Measurements from ENCODE around the gene KAZN. TPM values are rescaled to one million over a fixed set of nuclear protein-coding genes. Genes with fewer than 3 reads are reported as not detected.

Gene KAZN
- total and polyA plus RNA-seq, 2 of the 8 experiments (the other 6 are each of a cell fraction or from before 2014, with no cell fraction given) = 3.7 to 11.8 TPM

DNA sequence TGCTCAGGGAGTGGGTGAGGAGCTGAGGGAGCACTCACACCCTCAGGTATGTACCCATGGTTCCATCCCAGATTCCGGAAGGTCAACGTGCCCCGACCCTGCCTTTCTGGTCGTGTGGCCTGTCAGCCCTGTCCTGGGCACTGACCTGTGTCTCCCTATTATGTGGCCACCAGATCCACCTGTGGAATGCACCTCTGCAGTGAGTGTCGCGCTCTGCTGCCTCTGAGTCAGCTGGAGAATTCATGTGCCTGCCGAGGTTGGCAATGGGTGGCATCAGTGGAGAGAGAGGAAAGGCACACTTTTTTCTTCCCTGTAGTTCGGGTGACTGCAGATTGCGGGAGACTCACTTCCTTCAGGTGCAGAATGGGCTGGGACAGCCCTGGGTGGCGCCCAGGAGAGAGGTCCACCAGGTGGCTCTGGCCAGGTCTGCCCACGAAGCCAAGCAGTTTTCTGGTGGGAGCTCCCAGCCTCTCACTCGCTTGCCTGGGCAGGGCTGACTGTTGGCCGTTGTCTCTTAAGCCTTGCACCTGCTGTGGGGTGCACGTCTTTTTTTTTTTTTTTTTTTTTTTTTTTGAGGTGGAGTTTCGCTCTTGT lies 378.9 kb downstream of the KAZN start:
- H3K14ac ChIP-seq (ENCODE audit: insufficient read length) = no peak overlapping the region
- no peak overlapping the region for H2AK5ac ChIP-seq (ENCODE audit: low read depth, low read length)
- no peak overlapping the region for H3K18ac ChIP-seq (ENCODE audit: extremely low read depth, low read length)
- H4K91ac ChIP-seq (replicated peaks; ENCODE audit: insufficient read length, low read length) = no peak overlapping the region
- peaks cover 0 to 4% of the 10 kb centered on the region in 2 experiments; a peak in 1 of 4 replicates for H3K9me3 ChIP-seq (ENCODE audit: insufficient read depth in 2 of 2, low read depth in 1 of 2, low read length in 1 of 2)
- no peak for DNase-seq (ENCODE audit: low read depth in 1 of 2, low spot score in 2 of 2)
- H3K4me3 ChIP-seq (ENCODE audit: extremely low read depth in 1 of 4, insufficient read depth in 2 of 4, low read depth in 3 of 4, low read length in 4 of 4) = no peak overlapping the region
- H2BK12ac ChIP-seq (ENCODE audit: low read depth, low read length) = peak overlapping the region; percentile 12; the same call in 1 of the 2 replicates
- FAIRE-seq = no peak
- 94% methylated on average over 12 of the region's 15 CpGs; no CpG with 5 or more reads in 1 of the 2 experiments for WGBS, 2 experiments (ENCODE audit: extremely low coverage in 1 of 2, insufficient coverage in 1 of 2, insufficient read length in 1 of 2, insufficient replicate concordance in 2 of 2, low coverage in 1 of 2, low lambda C conversion rate in 2 of 2, missing lambda C conversion rate in 1 of 2)
- peaks cover 0 to 1% of the 10 kb centered on the region in 2 experiments for H4K20me1 ChIP-seq (replicated peaks in 1 of 2; ENCODE audit: control insufficient read depth in 1 of 2, insufficient read depth in 2 of 2, low read length in 2 of 2)
- H4K8ac ChIP-seq (ENCODE audit: extremely low read depth, insufficient read depth, low read length) = no peak overlapping the region
- no peak overlapping the region for H4K5ac ChIP-seq (ENCODE audit: insufficient read length, low read depth, low read length)
- no peak overlapping the region for H3K9ac ChIP-seq (replicated peaks in 1 of 4; ENCODE audit: extremely low read depth in 1 of 4, low read depth in 3 of 4, low read length in 3 of 4)
- H3K27me3 ChIP-seq (replicated peaks in 1 of 4; ENCODE audit: control insufficient read depth in 3 of 4, extremely low read depth in 1 of 4, insufficient read depth in 3 of 4, low read length in 3 of 4) = no peaks in the 10 kb centered on the region
- no peaks in the 10 kb centered on the region; the same call in 1 of the 2 replicates for H3K79me1 ChIP-seq (ENCODE audit: low read depth, low read length)
- H2BK20ac ChIP-seq (ENCODE audit: low read length) = no peak overlapping the region
- H3K36me3 ChIP-seq (ENCODE audit: control insufficient read depth in 2 of 4, insufficient read depth in 4 of 4, low read length in 3 of 4) = no peaks in the 10 kb centered on the region
- no peak overlapping the region for H3K4me2 ChIP-seq (ENCODE audit: insufficient read depth in 1 of 2, low read depth in 2 of 2, low read length in 2 of 2)
- H3K4me1 ChIP-seq (replicated peaks in 1 of 4; ENCODE audit: control insufficient read depth in 3 of 4, insufficient read depth in 4 of 4, low read length in 3 of 4) = peaks cover 0 to 8% (median 3%) of the 10 kb centered on the region in 4 experiments; a peak in 3 of 7 replicates
- no peak overlapping the region for H2BK15ac ChIP-seq (ENCODE audit: low read length)
- no peak overlapping the region for H3K56ac ChIP-seq (replicated peaks; ENCODE audit: insufficient read length, low read depth, low read length)
- ChIA-PET CTCF (ENCODE audit: partially characterized antibody) (interaction anchor here (1.9 kb wide), 1 partner anchor 31 kb away, joined by 7 read pairs; no protein-coding TSS in a partner anchor), POLR2A (ENCODE audit: partially characterized antibody) (interaction anchor here (0.6 kb wide), 1 partner anchor 34 kb away, joined by 3 read pairs; no protein-coding TSS in a partner anchor)
- H2BK5ac ChIP-seq (ENCODE audit: low read depth, low read length) = no peak overlapping the region
- no peak overlapping the region for H3K23ac ChIP-seq (ENCODE audit: insufficient read length)
- no peaks in the 10 kb centered on the region for H3K23me2 ChIP-seq (ENCODE audit: low read depth, low read length)
- H3K79me2 ChIP-seq (ENCODE audit: control insufficient read depth in 1 of 2, insufficient read depth in 2 of 2, low read length in 2 of 2) = no peaks in the 10 kb centered on the region
- H2BK120ac ChIP-seq (replicated peaks; ENCODE audit: low read depth, low read length) = no peak overlapping the region
- no peak overlapping the region for H2AFZ ChIP-seq (ENCODE audit: low read length)
- no peak overlapping the region for H3K27ac ChIP-seq (ENCODE audit: low read depth, low read length)
- no peak overlapping the region for H3K4ac ChIP-seq (replicated peaks; ENCODE audit: insufficient read length, low read depth, low read length)
- TF ChIP-seq JUND (IDR thresholded peaks at IDR 0.05; ENCODE audit: low read length) (no peak), TBP (IDR thresholded peaks at IDR 0.05; ENCODE audit: low read depth, low read length) (no peak), ATF2 (IDR thresholded peaks at IDR 0.05; ENCODE audit: low read length) (no peak), CBX8 (IDR thresholded peaks at IDR 0.05; ENCODE audit: borderline replicate concordance, low read depth, low read length) (no peak), EGR1 (IDR thresholded peaks at IDR 0.05; ENCODE audit: borderline replicate concordance, low read depth, low read length) (no peak), SP4 (IDR thresholded peaks at IDR 0.05; ENCODE audit: low read length) (no peak), CEBPB (IDR thresholded peaks at IDR 0.05; ENCODE audit: low read depth, low read length) (no peak), POU5F1 (IDR thresholded peaks at IDR 0.05; ENCODE audit: low read depth, low read length) (no peak), RAD21 (IDR thresholded peaks at IDR 0.05 in 1 of 2, conservative IDR thresholded peaks at IDR 0.05 in 1 of 2; ENCODE audit: low read depth in 2 of 2, low read length in 2 of 2) (no peak), ASH2L (IDR thresholded peaks at IDR 0.05; ENCODE audit: low read length) (no peak)
